ENCODE data around the gene EYA4. TPM values are rescaled to one million over a fixed set of nuclear protein-coding genes. Genes with fewer than 3 reads are reported as not detected.

The EYA4 gene
- total RNA-seq, 2 experiments from 2014 or later: not detected

- H3K9me3 ChIP-seq (ENCODE audit: control insufficient read depth in 1 of 2, insufficient read depth in 1 of 2, low read length in 2 of 2): no peaks in the 10 kb centered on the region
- ATAC-seq (ENCODE audit: poor library complexity): no peak
- TF ChIP-seq, protein P1, sequence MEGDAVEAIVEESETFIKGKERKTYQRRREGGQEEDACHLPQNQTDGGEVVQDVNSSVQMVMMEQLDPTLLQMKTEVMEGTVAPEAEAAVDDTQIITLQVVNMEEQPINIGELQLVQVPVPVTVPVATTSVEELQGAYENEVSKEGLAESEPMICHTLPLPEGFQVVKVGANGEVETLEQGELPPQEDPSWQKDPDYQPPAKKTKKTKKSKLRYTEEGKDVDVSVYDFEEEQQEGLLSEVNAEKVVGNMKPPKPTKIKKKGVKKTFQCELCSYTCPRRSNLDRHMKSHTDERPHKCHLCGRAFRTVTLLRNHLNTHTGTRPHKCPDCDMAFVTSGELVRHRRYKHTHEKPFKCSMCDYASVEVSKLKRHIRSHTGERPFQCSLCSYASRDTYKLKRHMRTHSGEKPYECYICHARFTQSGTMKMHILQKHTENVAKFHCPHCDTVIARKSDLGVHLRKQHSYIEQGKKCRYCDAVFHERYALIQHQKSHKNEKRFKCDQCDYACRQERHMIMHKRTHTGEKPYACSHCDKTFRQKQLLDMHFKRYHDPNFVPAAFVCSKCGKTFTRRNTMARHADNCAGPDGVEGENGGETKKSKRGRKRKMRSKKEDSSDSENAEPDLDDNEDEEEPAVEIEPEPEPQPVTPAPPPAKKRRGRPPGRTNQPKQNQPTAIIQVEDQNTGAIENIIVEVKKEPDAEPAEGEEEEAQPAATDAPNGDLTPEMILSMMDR (IDR thresholded peaks at IDR 0.05): no peak
- Mint-ChIP-seq H3K4me3 (no peak overlapping the region), H3K27ac (no peak overlapping the region), H3K4me1 (ENCODE audit: low read depth) (no peaks in the 10 kb centered on the region), H3K27me3 (peaks cover 8% of the 10 kb centered on the region), H3K9me3 (peaks cover 4% of the 10 kb centered on the region), H3K36me3 (ENCODE audit: low read depth) (no peaks in the 10 kb centered on the region)
- no peaks in the 10 kb centered on the region for H3K4me1 ChIP-seq (ENCODE audit: insufficient read depth, low read length)
- intact Hi-C loops (cut with DNase I, micrococcal nuclease): loop anchor here in 1 of 2 experiments (10.0 kb wide), 1 partner anchor 735 kb away; no protein-coding TSS in a partner anchor
- CTCF ChIA-PET: no interaction called here
- H3K4me3 ChIP-seq (ENCODE audit: low read length): no peak overlapping the region
- H3K36me3 ChIP-seq (ENCODE audit: insufficient read depth, low read length): no peaks in the 10 kb centered on the region
- POLR2A ChIA-PET: no interaction called here
- no peaks in the 10 kb centered on the region for H3K27me3 ChIP-seq (ENCODE audit: control insufficient read depth in 1 of 2, insufficient read depth in 2 of 2, low read length in 2 of 2)
- DNase-seq: no peak
- no peak overlapping the region for H3K27ac ChIP-seq (ENCODE audit: low read depth in 1 of 2, low read length in 2 of 2)
Observed at GRCh38 chr6:133559926-133560325, 318.8 kb downstream of the EYA4 start.

- no peaks in the 10 kb centered on the region for H3K9me3 Mint-ChIP-seq
- no peaks in the 10 kb centered on the region for H3K4me1 ChIP-seq (ENCODE audit: insufficient read depth, low read length)
- no peak overlapping the region for H3K27ac Mint-ChIP-seq
- intact Hi-C loops (cut with DNase I, micrococcal nuclease): loop anchor here in 1 of 2 experiments (2.0 to 5.0 kb wide), 2 partner anchors 353 to 530 kb away; no protein-coding TSS in a partner anchor
- H3K4me3 Mint-ChIP-seq: no peak overlapping the region
- H3K27ac ChIP-seq (ENCODE audit: low read depth in 1 of 2, low read length in 2 of 2): no peak overlapping the region
- no peaks in the 10 kb centered on the region for H3K36me3 Mint-ChIP-seq (ENCODE audit: low read depth)
- DNase-seq (no peak), ATAC-seq (ENCODE audit: poor library complexity) (no peak)
- H3K4me3 ChIP-seq (ENCODE audit: low read length): no peak overlapping the region
- CTCF ChIA-PET: no interaction called here
- H3K9me3 ChIP-seq (ENCODE audit: control insufficient read depth in 1 of 2, insufficient read depth in 1 of 2, low read length in 2 of 2): no peaks in the 10 kb centered on the region
- POLR2A ChIA-PET: no interaction called here
- H3K27me3 ChIP-seq (ENCODE audit: control insufficient read depth in 1 of 2, insufficient read depth in 2 of 2, low read length in 2 of 2): peaks cover 0 to 14% of the 10 kb centered on the region in 2 experiments
- H3K27me3 Mint-ChIP-seq: peaks cover 66% of the 10 kb centered on the region
- H3K4me1 Mint-ChIP-seq (ENCODE audit: low read depth): peaks cover 11% of the 10 kb centered on the region
- TF ChIP-seq, protein P1 (IDR thresholded peaks at IDR 0.05): no peak
- no peaks in the 10 kb centered on the region for H3K36me3 ChIP-seq (ENCODE audit: insufficient read depth, low read length)
Observed at GRCh38 chr6:133567636-133568035, 326.5 kb downstream of the EYA4 start.

GRCh38 chr6:133568970-133569889 is 328.1 kb downstream of the EYA4 start:
- Mint-ChIP-seq H3K36me3 (ENCODE audit: low read depth) (no peaks in the 10 kb centered on the region), H3K4me3 (peak overlapping the region; percentile 86), H3K4me1 (ENCODE audit: low read depth) (peaks cover 11% of the 10 kb centered on the region), H3K9me3 (no peaks in the 10 kb centered on the region), H3K27ac (no peak overlapping the region), H3K27me3 (peaks cover 69% of the 10 kb centered on the region)
- intact Hi-C loops (cut with DNase I, micrococcal nuclease): loop anchor here (1.0 to 5.0 kb wide), 4 partner anchors 347 to 528 kb away; no protein-coding TSS in a partner anchor
- Histone ChIP-seq H3K36me3 (ENCODE audit: insufficient read depth, low read length) (no peaks in the 10 kb centered on the region), H3K27me3 (ENCODE audit: control insufficient read depth in 1 of 2, insufficient read depth in 2 of 2, low read length in 2 of 2) (peaks cover 0 to 14% of the 10 kb centered on the region in 2 experiments), H3K4me3 (ENCODE audit: low read length) (peak overlapping the region; percentile 22), H3K27ac (ENCODE audit: low read depth in 1 of 2, low read length in 2 of 2) (no peak overlapping the region), H3K9me3 (ENCODE audit: control insufficient read depth in 1 of 2, insufficient read depth in 1 of 2, low read length in 2 of 2) (no peaks in the 10 kb centered on the region), H3K4me1 (ENCODE audit: insufficient read depth, low read length) (no peaks in the 10 kb centered on the region)
- ChIA-PET POLR2A (no interaction called here), CTCF (interaction anchor here (0.9 to 1.2 kb wide), 2 partner anchors 337 to 348 kb away, joined by 3 read pairs; no protein-coding TSS in a partner anchor)
- peak in 5 of 14 experiments; percentile 3 to 23 (median 7) for DNase-seq
- ATAC-seq (ENCODE audit: poor library complexity): peak; percentile 73
- TF ChIP-seq, protein P1 (IDR thresholded peaks at IDR 0.05): peak; percentile 77
